Measurements from ENCODE around the gene ICAM2.

GRCh38 chr17:64056269-64057005 is 36.0 kb upstream of the ICAM2 start:
- TF ChIP-seq CTCF (IDR thresholded peaks at IDR 0.05; ENCODE audit: low read depth, low read length, missing input control) (no peak), GABPA (IDR thresholded peaks at IDR 0.05 in 1 of 2, conservative IDR thresholded peaks at IDR 0.05 in 1 of 2) (no peak), TAF1 (conservative IDR thresholded peaks at IDR 0.05) (no peak), SP1 (IDR thresholded peaks at IDR 0.05) (no peak), JUND (IDR thresholded peaks at IDR 0.05) (no peak), EGR1 (IDR thresholded peaks at IDR 0.05; ENCODE audit: low read depth in 2 of 2) (no peak), FOXA1 (IDR thresholded peaks at IDR 0.05) (no peak), RAD21 (IDR thresholded peaks at IDR 0.05) (peak in 1 of 2 donors; percentile 13), ATF3 (IDR thresholded peaks at IDR 0.05) (no peak), YY1 (IDR thresholded peaks at IDR 0.05) (no peak), RXRA (IDR thresholded peaks at IDR 0.05) (no peak)
- TF ChIP-seq, protein P1, sequence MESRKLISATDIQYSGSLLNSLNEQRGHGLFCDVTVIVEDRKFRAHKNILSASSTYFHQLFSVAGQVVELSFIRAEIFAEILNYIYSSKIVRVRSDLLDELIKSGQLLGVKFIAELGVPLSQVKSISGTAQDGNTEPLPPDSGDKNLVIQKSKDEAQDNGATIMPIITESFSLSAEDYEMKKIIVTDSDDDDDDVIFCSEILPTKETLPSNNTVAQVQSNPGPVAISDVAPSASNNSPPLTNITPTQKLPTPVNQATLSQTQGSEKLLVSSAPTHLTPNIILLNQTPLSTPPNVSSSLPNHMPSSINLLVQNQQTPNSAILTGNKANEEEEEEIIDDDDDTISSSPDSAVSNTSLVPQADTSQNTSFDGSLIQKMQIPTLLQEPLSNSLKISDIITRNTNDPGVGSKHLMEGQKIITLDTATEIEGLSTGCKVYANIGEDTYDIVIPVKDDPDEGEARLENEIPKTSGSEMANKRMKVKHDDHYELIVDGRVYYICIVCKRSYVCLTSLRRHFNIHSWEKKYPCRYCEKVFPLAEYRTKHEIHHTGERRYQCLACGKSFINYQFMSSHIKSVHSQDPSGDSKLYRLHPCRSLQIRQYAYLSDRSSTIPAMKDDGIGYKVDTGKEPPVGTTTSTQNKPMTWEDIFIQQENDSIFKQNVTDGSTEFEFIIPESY (IDR thresholded peaks at IDR 0.05) = no peak
- TF ChIP-seq, protein P2, sequence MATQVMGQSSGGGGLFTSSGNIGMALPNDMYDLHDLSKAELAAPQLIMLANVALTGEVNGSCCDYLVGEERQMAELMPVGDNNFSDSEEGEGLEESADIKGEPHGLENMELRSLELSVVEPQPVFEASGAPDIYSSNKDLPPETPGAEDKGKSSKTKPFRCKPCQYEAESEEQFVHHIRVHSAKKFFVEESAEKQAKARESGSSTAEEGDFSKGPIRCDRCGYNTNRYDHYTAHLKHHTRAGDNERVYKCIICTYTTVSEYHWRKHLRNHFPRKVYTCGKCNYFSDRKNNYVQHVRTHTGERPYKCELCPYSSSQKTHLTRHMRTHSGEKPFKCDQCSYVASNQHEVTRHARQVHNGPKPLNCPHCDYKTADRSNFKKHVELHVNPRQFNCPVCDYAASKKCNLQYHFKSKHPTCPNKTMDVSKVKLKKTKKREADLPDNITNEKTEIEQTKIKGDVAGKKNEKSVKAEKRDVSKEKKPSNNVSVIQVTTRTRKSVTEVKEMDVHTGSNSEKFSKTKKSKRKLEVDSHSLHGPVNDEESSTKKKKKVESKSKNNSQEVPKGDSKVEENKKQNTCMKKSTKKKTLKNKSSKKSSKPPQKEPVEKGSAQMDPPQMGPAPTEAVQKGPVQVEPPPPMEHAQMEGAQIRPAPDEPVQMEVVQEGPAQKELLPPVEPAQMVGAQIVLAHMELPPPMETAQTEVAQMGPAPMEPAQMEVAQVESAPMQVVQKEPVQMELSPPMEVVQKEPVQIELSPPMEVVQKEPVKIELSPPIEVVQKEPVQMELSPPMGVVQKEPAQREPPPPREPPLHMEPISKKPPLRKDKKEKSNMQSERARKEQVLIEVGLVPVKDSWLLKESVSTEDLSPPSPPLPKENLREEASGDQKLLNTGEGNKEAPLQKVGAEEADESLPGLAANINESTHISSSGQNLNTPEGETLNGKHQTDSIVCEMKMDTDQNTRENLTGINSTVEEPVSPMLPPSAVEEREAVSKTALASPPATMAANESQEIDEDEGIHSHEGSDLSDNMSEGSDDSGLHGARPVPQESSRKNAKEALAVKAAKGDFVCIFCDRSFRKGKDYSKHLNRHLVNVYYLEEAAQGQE (IDR thresholded peaks at IDR 0.05) = no peak

Data from liver (tissue), 3 donors.